Stomach (tissue), 4 donors: ENCODE results near the gene ROBO2.

Experiments used
- EP300 ChIP-seq: sonication (generic); formaldehyde crosslinking; IDR thresholded peaks from one replicate; pipeline ENCODE4 v1.6.1; 2017; ENCODE audit warnings: antibody characterized with exemption
- POLR2A ChIP-seq, 4 donors: fragments of 450-650 bp; IDR thresholded peaks; one replicate each; pipeline ENCODE4 v1.6.1; 2016; ENCODE audit warnings: antibody characterized with exemption in 4 of 4, control low read depth in 2 of 4, mild to moderate bottlenecking in 1 of 4, moderate library complexity in 1 of 4
- TF ChIP-seq, protein P1 (sequence below), 7 experiments: fragments of 450-650 bp in 4 of 7; fragments of 200-600 bp in 3 of 7; sonication (generic) in 3 of 7; IDR thresholded peaks; one replicate each; pipeline ENCODE4 v1.5.1; 2016 to 2019; ENCODE audit warnings: antibody characterized with exemption in 7 of 7, control low read depth in 2 of 7, mild to moderate bottlenecking in 1 of 7

DNA sequence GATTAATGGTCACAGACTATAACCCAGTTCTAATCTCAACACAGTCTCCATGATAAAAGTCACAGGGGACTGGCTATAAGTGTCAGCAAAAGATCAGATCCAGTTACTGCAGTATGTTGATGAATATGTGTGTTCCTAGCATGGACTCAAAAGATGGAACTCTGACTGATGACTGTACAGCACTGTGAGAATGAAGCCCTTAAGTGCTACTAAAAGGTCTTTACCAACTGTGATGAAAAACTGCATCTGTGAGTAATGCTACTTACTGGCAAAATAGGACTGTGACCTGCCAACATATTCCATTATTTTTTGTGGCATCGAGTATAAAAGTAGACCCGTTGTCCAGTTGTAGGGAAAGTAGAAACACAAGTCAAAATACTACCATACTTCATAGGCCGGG lies 284.2 kb downstream of the ROBO2 start:
- TF ChIP-seq, protein P1, sequence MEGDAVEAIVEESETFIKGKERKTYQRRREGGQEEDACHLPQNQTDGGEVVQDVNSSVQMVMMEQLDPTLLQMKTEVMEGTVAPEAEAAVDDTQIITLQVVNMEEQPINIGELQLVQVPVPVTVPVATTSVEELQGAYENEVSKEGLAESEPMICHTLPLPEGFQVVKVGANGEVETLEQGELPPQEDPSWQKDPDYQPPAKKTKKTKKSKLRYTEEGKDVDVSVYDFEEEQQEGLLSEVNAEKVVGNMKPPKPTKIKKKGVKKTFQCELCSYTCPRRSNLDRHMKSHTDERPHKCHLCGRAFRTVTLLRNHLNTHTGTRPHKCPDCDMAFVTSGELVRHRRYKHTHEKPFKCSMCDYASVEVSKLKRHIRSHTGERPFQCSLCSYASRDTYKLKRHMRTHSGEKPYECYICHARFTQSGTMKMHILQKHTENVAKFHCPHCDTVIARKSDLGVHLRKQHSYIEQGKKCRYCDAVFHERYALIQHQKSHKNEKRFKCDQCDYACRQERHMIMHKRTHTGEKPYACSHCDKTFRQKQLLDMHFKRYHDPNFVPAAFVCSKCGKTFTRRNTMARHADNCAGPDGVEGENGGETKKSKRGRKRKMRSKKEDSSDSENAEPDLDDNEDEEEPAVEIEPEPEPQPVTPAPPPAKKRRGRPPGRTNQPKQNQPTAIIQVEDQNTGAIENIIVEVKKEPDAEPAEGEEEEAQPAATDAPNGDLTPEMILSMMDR (IDR thresholded peaks at IDR 0.05): no peak
- TF ChIP-seq POLR2A (IDR thresholded peaks at IDR 0.05) (no peak), EP300 (no peak)
